Neuronal stem cell (in vitro differentiated cells): Measurements from ENCODE around the gene HSPA2.
A peak's percentile ranks its signal among the peaks of the same experiment; 100 is the strongest.

Source experiments
- DNase-seq: peaks from one replicate; pipeline ENCODE4 v3.0.0-alpha.2; 2013; ENCODE audit warnings: low spot score
- H2AFZ ChIP-seq: one replicate; pipeline ENCODE4 v1.6.1; 2013; ENCODE audit warnings: mild to moderate bottlenecking, low read length, inconsistent platforms
- H2AK5ac ChIP-seq: 2 replicates; pipeline ENCODE4 v1.6.1; 2013; ENCODE audit warnings: low read depth, mild to moderate bottlenecking, inconsistent platforms, low read length, moderate library complexity, mixed read lengths
- H2BK120ac ChIP-seq: 2 replicates; pipeline ENCODE4 v1.6.1; 2013; ENCODE audit warnings: low read depth, mild to moderate bottlenecking, inconsistent platforms, low read length, moderate library complexity, mixed read lengths
- H2BK12ac ChIP-seq: one replicate; pipeline ENCODE4 v1.6.1; 2013; ENCODE audit warnings: low read length, inconsistent platforms
- H2BK15ac ChIP-seq: 2 replicates; pipeline ENCODE4 v1.6.1; 2013; ENCODE audit warnings: mild to moderate bottlenecking, low read length, inconsistent platforms, mixed read lengths
- H2BK5ac ChIP-seq: one replicate; pipeline ENCODE4 v1.6.1; 2013; ENCODE audit warnings: inconsistent platforms, mild to moderate bottlenecking, low read length, moderate library complexity
- H3K14ac ChIP-seq: one replicate; pipeline ENCODE4 v1.6.1; 2013; ENCODE audit warnings: low read length, inconsistent platforms
- H3K18ac ChIP-seq: 2 replicates; pipeline ENCODE4 v1.6.1; 2013; ENCODE audit warnings: low read length, inconsistent platforms
- H3K23ac ChIP-seq: 2 replicates; pipeline ENCODE4 v1.6.1; 2013; ENCODE audit warnings: low read depth, mild to moderate bottlenecking, mixed read lengths, low read length, inconsistent platforms; ENCODE audit not compliant: poor library complexity
- H3K27ac ChIP-seq: replicated peaks from 3 replicates; pipeline ENCODE4 v1.5.1; 2013; ENCODE audit warnings: low read length, inconsistent platforms
- H3K27me3 ChIP-seq, 3 experiments: 2 replicates each; pipeline ENCODE4 v1.6.1; 2013; ENCODE audit warnings: low read length in 3 of 3, mild to moderate bottlenecking in 2 of 3, inconsistent platforms in 1 of 3, low read depth in 1 of 3, mixed read lengths in 1 of 3, moderate library complexity in 1 of 3; ENCODE audit not compliant: control insufficient read depth in 3 of 3, insufficient read depth in 3 of 3
- H3K36me3 ChIP-seq, 2 donors: replicated peaks in 1 of 2; 2 replicates each; pipeline ENCODE4 v1.6.1; 2013; ENCODE audit warnings: low read length in 2 of 2; ENCODE audit not compliant: control insufficient read depth in 2 of 2, insufficient read depth in 2 of 2
- H3K4ac ChIP-seq: 2 replicates; pipeline ENCODE4 v1.6.1; 2013; ENCODE audit warnings: inconsistent platforms, mild to moderate bottlenecking, low read length, moderate library complexity
- H3K4me1 ChIP-seq, 2 donors: 1 replicate in 1 of 2; 2 replicates in 1 of 2; pipeline ENCODE4 v1.6.1; 2013; ENCODE audit warnings: low read length in 2 of 2, low read depth in 1 of 2; ENCODE audit not compliant: control insufficient read depth in 2 of 2, insufficient read depth in 1 of 2
- H3K4me2 ChIP-seq: one replicate; pipeline ENCODE4 v1.6.1; 2013; ENCODE audit warnings: mild to moderate bottlenecking, low read length, inconsistent platforms; ENCODE audit not compliant: insufficient read depth, poor library complexity, severe bottlenecking
- H3K4me3 ChIP-seq, 2 donors: 2 replicates each; pipeline ENCODE4 v1.5.1; 2013; ENCODE audit warnings: low read length in 2 of 2, mild to moderate bottlenecking in 2 of 2, inconsistent platforms in 1 of 2, moderate library complexity in 1 of 2
- H3K79me1 ChIP-seq: one replicate; pipeline ENCODE4 v1.6.1; 2013; ENCODE audit warnings: low read depth, mild to moderate bottlenecking, inconsistent platforms, low read length, moderate library complexity
- H3K9ac ChIP-seq: one replicate; pipeline ENCODE4 v1.6.1; 2013; ENCODE audit warnings: mild to moderate bottlenecking, low read depth, low read length, inconsistent platforms; ENCODE audit not compliant: poor library complexity
- H3K9me3 ChIP-seq, 2 donors: replicated peaks in 1 of 2; 2 replicates each; pipeline versions ENCODE3 to v1.6.1; 2013; ENCODE audit warnings: low read length in 2 of 2, mild to moderate bottlenecking in 2 of 2, inconsistent platforms in 1 of 2, low read depth in 1 of 2, mixed read lengths in 1 of 2, moderate library complexity in 1 of 2; ENCODE audit not compliant: control insufficient read depth in 2 of 2, insufficient read depth in 1 of 2
- H4K8ac ChIP-seq: one replicate; pipeline ENCODE4 v1.6.1; 2013; ENCODE audit warnings: low read depth, mild to moderate bottlenecking, inconsistent platforms, low read length, moderate library complexity
- H4K91ac ChIP-seq: one replicate; pipeline ENCODE4 v1.6.1; 2013; ENCODE audit warnings: low read length, low read depth, mild to moderate bottlenecking, inconsistent platforms; ENCODE audit not compliant: poor library complexity
- WGBS, 2 donors: extraction: QIAGEN DNeasy Blood & Tissue Kit; methylation state at CpG; one replicate each; pipeline ENCODE4 v1.1.7; 2013; ENCODE audit warnings: missing lambda C conversion rate in 2 of 2, mixed read lengths in 1 of 2; ENCODE audit not compliant: insufficient read length in 2 of 2, insufficient replicate concordance in 1 of 2; ENCODE audit errors: extremely low coverage in 2 of 2; 5-methylcytosine and 5-hydroxymethylcytosine counted together

HSPA2 gene

DNA sequence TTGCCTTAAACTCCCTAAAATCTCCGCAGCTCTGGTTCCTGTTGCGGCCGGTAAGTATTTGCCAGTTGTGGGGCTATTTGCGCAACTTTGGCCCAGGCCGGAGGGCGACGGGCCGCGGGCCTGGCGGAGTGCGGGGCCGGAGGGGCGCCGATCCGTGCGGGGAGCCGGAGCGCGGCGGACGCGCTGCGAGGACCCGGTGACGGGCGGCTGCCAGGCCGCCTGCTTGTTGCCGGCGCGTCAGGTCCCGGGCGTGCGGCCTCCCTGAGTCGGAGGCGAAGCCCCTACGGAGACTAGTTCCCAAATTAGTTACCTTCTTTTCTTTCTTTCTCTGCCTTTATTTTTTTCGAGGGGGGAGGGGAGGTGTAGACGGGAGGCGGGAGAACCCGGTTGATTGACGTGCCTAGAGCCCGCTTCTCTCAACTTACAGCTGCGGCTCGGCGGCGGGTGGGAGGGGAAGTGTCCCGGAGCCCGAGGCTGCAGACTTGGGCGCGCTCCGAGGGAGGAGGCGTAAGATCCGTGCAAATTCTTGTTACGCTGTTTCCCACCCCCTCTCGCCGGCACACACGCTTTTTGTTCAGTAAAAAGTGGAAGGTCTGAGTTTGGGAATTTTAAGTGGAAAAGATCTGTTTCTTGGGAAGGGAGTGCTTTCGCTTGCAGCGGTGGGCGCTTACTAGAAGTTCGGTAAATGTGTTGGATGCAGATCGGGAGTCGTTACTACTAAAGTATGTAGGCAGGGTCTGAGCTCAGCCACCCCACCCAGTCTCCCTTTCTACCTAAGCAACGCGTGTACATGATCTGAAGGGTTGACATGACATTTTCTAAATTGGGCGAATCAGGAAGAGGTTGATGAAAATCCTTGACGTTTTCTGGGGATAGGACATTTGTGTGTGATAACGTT lies 35.4 kb upstream of the HSPA2 start:
- peak; percentile 81 for DNase-seq
- H2BK15ac ChIP-seq: peak overlapping the region; percentile 52
- no CpG with 5 or more reads among the region's 68 CpGs for WGBS, 2 donors
- H3K4me1 ChIP-seq: peaks cover 9 to 23% of the 10 kb centered on the region in 2 donors
- no peak overlapping the region for H4K8ac ChIP-seq
- H4K91ac ChIP-seq: no peak overlapping the region
- peak overlapping the region; percentile 93 for H3K9ac ChIP-seq
- H2AK5ac ChIP-seq: peak overlapping the region; percentile 43
- H3K4me3 ChIP-seq: peak overlapping the region; percentile 96 to 98
- no peaks in the 10 kb centered on the region for H3K9me3 ChIP-seq
- H3K79me1 ChIP-seq: no peaks in the 10 kb centered on the region
- H3K4me2 ChIP-seq: peak overlapping the region; percentile 90
- H2BK12ac ChIP-seq: peak overlapping the region; percentile 30
- H3K14ac ChIP-seq: peak overlapping the region; percentile 58
- H2BK120ac ChIP-seq: peak overlapping the region; percentile 93
- H3K23ac ChIP-seq: peak overlapping the region; percentile 99
- peak overlapping the region; percentile 97 for H3K4ac ChIP-seq
- H2AFZ ChIP-seq: peak overlapping the region; percentile 98
- peaks cover 0 to 2% of the 10 kb centered on the region in 2 donors for H3K36me3 ChIP-seq
- peak overlapping the region; percentile 99 for H3K27ac ChIP-seq
- H3K18ac ChIP-seq: peak overlapping the region; percentile 100
- H3K27me3 ChIP-seq: no peaks in the 10 kb centered on the region
- peak overlapping the region; percentile 100 for H2BK5ac ChIP-seq

- Histone ChIP-seq H3K18ac (no peak overlapping the region), H2BK5ac (no peak overlapping the region), H4K91ac (no peak overlapping the region), H2AK5ac (no peak overlapping the region), H3K27ac (no peak overlapping the region), H2BK12ac (no peak overlapping the region), H3K4me3 (no peak overlapping the region), H2BK120ac (no peak overlapping the region), H3K14ac (no peak overlapping the region), H3K9me3 (no peaks in the 10 kb centered on the region), H3K36me3 (peaks cover 0 to 8% of the 10 kb centered on the region in 2 donors), H3K27me3 (no peaks in the 10 kb centered on the region), H3K79me1 (no peaks in the 10 kb centered on the region), H2AFZ (no peak overlapping the region), H3K4me2 (no peak overlapping the region), H3K9ac (no peak overlapping the region), H4K8ac (no peak overlapping the region), H2BK15ac (no peak overlapping the region), H3K4me1 (peaks cover 9 to 20% of the 10 kb centered on the region in 2 donors), H3K23ac (no peak overlapping the region), H3K4ac (no peak overlapping the region)
- DNase-seq: no peak
- WGBS, 2 donors: no CpG with 5 or more reads among the region's 3 CpGs
Measured at GRCh38 chr14:64506721-64507120, 33.8 kb upstream of the HSPA2 start.

DNA sequence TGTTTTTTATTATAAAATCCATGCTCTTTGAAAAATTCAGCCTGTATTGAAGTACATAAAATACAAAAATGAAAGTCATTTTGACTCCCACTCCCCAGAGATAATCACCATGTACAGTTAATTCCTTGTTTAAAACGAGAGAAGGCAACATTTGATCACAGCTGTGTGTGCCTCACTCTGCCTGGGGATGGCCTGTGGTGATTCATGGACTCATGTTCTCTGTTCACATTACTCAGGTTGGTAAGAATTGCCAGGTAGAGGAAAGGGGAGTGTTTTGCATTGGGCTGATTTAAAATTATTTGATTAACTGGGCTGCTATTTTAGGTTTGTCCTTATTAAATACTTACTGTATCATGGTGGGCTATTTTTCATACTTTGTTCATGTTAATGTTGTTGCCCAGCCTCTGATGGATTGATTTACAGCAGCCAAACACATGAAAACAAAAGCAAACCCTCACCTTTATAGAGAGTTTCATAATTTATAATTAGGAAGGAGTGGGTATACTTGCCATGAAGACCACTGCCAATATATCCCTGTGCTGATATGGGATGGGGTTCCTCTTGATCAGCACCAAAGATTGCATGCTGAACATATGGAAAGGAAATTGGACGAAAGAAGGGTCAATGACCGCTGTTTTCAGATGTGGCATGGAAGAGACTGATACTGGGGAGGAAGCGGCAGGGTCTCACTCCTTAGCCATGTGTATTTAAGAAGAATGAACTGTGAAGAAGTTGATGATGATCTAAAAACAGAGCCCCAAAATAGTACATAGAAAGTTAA lies 33.0 kb upstream of the HSPA2 start:
- peaks cover 2% of the 10 kb centered on the region for H3K79me1 ChIP-seq
- no peak overlapping the region for H3K9ac ChIP-seq
- H2BK120ac ChIP-seq: no peak overlapping the region
- no peak overlapping the region for H3K4me3 ChIP-seq
- H2AFZ ChIP-seq: no peak overlapping the region
- H2AK5ac ChIP-seq: no peak overlapping the region
- no peak overlapping the region for H3K4ac ChIP-seq
- H3K4me2 ChIP-seq: no peak overlapping the region
- H4K8ac ChIP-seq: no peak overlapping the region
- H3K36me3 ChIP-seq: peaks cover 0 to 10% of the 10 kb centered on the region in 2 donors
- peaks cover 4 to 12% of the 10 kb centered on the region in 2 donors for H3K4me1 ChIP-seq
- H2BK5ac ChIP-seq: no peak overlapping the region
- no peak for DNase-seq
- whole genome bisulfite sequencing, 2 donors: no CpG with 5 or more reads among the region's 4 CpGs
- H3K27ac ChIP-seq: no peak overlapping the region
- H3K14ac ChIP-seq: no peak overlapping the region
- H3K23ac ChIP-seq: no peak overlapping the region
- no peaks in the 10 kb centered on the region for H3K27me3 ChIP-seq
- no peak overlapping the region for H3K18ac ChIP-seq
- no peak overlapping the region for H2BK12ac ChIP-seq
- no peaks in the 10 kb centered on the region for H3K9me3 ChIP-seq
- H2BK15ac ChIP-seq: no peak overlapping the region
- H4K91ac ChIP-seq: no peak overlapping the region
